Ascending aorta (tissue), 2 donors: ENCODE measurements around the gene USP2. TPM values are rescaled to one million over a fixed set of nuclear protein-coding genes. Genes with fewer than 3 reads are reported as not detected.

ENCODE experiments used
- DNase-seq, 2 donors: peaks; one replicate each; pipeline ENCODE4 v3.0.0-alpha.2; 2019; ENCODE audit warnings: low spot score in 2 of 2
- H3K27ac ChIP-seq, 2 donors: fragments of 200-600 bp; sonication (generic); one replicate each; pipeline ENCODE4 v1.5.1; 2016 to 2017; ENCODE audit warnings: mild to moderate bottlenecking in 1 of 2
- H3K27me3 ChIP-seq: fragments of 200-600 bp; sonication (generic); one replicate; pipeline ENCODE4 v1.5.1; 2017
- H3K36me3 ChIP-seq, 2 donors: fragments of 200-600 bp; sonication (generic); one replicate each; pipeline ENCODE4 v1.5.1; 2016
- H3K4me1 ChIP-seq, 2 donors: fragments of 200-600 bp; sonication (generic); one replicate each; pipeline ENCODE4 v1.5.1; 2016 to 2017; ENCODE audit warnings: mild to moderate bottlenecking in 1 of 2
- H3K4me3 ChIP-seq, 2 donors: fragments of 200-600 bp; sonication (generic); one replicate each; pipeline ENCODE4 v1.5.1; 2016 to 2017; ENCODE audit warnings: mild to moderate bottlenecking in 1 of 2
- H3K9me3 ChIP-seq, 2 donors: fragments of 200-600 bp; sonication (generic); one replicate each; pipeline ENCODE4 v1.5.1; 2016
- CTCF ChIP-seq, 3 experiments: fragments of 200-600 bp in 2 of 3; fragments of 450-650 bp in 1 of 3; sonication (generic) in 2 of 3; IDR thresholded peaks; one replicate each; pipeline ENCODE4 v1.5.1; 2016 to 2019; ENCODE audit warnings: antibody characterized with exemption in 3 of 3, mild to moderate bottlenecking in 1 of 3, moderate library complexity in 1 of 3
- intact Hi-C: fragments of 100-400 bp; cut with DNase I; formaldehyde crosslinking; loops from one replicate; pipeline ENCODE4 v1.15.1; 2023
- total RNA-seq: library from RNA; depleted of rRNA; stranded (reverse); fragments of >200 nt; gene quantifications from one replicate; pipeline ENCODE4 v1.1.0, GENCODE V29; 2016

The USP2 gene
- total RNA-seq, 1 donor from 2014 or later = not detected

- DNase-seq = no peak
- no peaks in the 10 kb centered on the region for H3K9me3 ChIP-seq
- no peaks in the 10 kb centered on the region for H3K27me3 ChIP-seq
- peaks cover 11 to 43% of the 10 kb centered on the region in 2 donors for H3K4me1 ChIP-seq
- intact Hi-C loops = loop anchor here (1.0 to 5.0 kb wide), 3 partner anchors 11 to 137 kb away; partner anchors contain the start of genes CBL and NLRX1
- peak overlapping the region in 1 of 2 donors; percentile 42 for H3K4me3 ChIP-seq
- peaks cover 37 to 56% of the 10 kb centered on the region in 2 donors for H3K36me3 ChIP-seq
- H3K27ac ChIP-seq = peak overlapping the region; percentile 98 to 99
- TF ChIP-seq CTCF (IDR thresholded peaks at IDR 0.05) = no peak
Measured at GRCh38 chr11:119305556-119306372, 75.7 kb downstream of the USP2 start.

Other genes with a start within 250 kb of the USP2 start
- gene ABCG4, start 232.6 kb downstream of the USP2 start, total RNA-seq = not detected
- gene NLRX1, start 213.0 kb downstream of the USP2 start, total RNA-seq = 35.9 TPM
- gene NHERF4, start 196.2 kb downstream of the USP2 start, total RNA-seq = not detected
- 21.6 TPM for gene CBL, start 175.4 kb downstream of the USP2 start, total RNA-seq
- gene MCAM, start 64.6 kb downstream of the USP2 start, total RNA-seq = 2,975 TPM
- gene RNF26, start 47.2 kb downstream of the USP2 start, total RNA-seq = 16.8 TPM
- gene C1QTNF5, start 40.8 kb downstream of the USP2 start, total RNA-seq = 95.8 TPM
- gene MFRP, start 35.0 kb downstream of the USP2 start, total RNA-seq = not detected
- gene THY1, start 41.5 kb upstream of the USP2 start, total RNA-seq = 3.5 TPM